ENCODE data around the gene COL10A1.

Gene COL10A1

DNA sequence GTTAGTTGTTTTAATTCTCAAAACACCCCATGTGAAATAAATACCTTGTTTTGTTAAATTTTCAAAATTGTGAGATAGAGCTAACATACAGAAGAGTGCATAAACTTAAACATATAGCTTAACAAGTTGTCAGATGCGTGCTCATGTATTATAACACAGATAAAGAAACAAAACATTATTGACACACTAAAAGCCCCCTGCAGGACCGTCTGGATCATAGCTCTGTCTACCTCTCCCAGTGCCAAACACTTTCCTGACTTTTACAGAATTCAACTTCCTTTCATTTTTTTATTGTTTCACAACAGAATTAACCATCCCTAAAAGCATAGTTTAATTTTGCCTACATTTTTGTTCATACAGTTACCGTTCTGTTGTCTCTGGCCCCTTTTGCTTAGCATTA lies 47.4 kb downstream of the COL10A1 start:
- no peak for DNase-seq

DNA sequence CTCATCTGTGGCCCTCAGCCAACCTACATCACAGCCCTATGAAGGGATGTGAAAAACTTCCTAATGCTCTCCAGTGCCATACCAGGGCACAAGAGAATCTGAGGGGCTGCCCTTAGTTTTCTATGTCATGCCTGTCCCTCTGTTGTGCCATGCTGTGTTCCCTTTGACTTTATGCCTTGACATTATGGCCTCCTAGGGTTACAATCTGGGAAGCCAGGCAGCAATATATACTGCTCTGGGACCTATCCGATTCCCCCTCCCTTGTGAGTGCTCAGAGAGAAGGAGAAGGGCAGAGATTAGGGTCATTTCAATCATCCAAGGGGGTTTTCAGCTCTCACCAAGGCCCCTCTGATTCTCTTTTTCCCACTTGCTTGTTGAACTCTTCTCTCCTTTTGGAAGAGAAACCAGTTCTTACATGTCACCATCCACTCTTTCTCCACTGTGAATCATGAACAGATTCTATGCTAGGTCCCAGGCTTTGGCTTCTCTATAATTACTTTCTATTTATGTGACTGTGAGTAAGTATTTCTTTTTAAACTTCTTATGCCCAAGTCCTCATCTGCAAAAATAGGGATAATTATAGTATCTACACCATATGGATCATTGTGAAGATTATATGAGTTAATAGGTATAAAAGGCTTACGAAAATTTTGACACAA lies 51.1 kb downstream of the COL10A1 start:
- no peak for DNase-seq

DNA sequence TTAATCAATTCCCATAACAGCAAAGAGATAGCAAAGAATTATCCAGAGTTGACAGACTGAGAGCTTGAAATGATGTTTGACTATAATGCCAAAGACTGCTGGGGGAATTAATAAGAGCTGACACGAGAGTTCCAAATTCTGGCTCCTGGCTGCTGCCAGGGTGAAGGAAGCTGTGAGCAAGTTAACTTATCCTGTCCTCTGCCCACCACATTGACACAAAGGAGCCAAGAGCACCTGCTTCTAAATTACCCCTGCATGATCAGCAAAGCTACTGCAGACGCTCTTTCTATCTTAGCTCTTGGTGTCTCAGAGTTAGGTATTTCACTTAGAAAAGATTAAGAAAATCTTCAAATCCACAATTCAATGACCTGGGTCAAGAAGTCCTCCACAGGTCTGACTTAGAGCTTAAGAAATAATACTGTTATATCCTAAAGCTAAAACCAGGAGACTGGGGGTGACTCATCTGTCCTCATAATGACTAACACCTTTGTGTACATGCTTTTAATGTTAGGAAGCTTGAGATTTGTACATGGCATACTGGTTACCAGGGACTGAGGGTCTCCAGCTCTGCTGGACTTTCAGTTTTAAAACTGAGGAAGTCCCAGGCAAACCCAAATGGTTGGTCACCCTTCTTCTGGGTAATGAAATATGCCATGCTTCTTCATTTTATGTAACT lies 52.0 kb downstream of the COL10A1 start:
- peak; percentile 44 for DNase-seq

DNA sequence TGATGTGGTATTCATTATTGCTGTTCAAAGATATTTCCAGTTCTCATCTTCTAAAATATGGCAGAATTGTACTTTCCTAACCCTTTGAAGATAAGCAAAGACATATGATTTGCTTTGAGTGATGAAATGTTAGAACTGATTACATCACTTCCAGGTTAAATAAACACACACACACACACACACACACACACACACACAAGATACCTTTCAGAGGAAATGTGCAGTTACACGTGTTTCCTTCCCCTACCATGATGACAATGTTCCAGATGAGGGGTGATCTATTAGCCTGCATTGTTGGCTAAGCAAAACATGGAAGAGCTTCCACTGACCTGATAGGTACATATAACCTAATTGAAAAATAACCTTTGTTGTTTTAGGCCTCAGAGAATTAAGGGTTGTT lies 53.6 kb downstream of the COL10A1 start:
- DNase-seq = no peak

DNA sequence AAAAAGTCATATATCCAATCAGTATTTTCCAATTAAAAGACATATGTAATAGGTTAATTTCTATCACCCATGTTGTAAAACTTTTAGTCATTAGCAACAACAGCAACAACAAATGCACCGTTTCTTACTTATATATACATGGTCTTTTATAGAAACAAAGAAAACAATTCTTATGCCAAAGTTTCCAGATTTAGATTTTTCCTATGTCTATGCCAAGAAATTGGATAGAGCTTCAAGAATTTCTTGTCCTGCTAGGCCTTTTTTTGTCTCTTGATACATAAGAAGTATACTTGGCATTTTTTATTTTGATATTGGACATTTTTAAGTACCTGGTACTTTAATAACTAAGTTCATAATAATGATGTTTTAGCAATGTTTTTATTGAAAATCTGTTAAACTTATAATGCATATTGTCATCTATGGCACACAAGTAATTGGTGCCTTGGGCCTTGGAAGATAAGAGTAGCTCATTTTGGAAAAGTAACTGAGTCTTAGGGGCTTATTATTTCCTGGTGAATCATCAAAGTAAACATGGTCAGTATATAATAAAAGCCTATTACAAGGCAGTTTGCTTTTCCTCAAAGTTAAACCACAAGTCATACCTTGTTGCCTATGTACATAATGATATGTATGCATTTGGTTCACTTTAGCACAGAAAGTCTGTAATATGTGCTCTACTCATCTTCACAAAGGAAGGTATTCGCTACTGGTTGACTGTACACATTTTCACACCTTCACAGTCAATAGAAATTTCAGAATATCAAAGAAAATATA lies 55.1 kb downstream of the COL10A1 start:
- DNase-seq = no peak

DNA sequence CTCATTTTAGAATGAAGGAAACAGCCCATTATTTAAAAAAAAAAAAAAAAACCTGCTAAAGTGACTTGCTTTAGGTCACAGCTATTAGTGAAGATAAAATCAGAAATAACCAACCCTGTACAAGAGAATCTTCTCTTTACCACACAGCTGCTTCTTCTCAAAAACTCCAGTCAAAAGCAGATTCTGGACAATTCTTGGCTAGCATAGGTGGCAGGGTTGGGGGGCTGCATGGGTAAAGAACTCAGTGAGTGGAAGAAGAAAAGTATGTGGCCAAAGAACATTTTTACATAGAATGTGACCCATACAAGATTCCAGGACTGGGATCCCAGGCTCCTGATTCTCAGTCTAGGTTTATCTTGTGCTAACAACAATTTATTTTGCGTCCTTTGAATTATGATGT lies 55.8 kb downstream of the COL10A1 start:
- no peak for DNase-seq
